BLaER1 (cell line): ENCODE results near the gene NCKAP5L.
A peak's percentile ranks its signal among the peaks of the same experiment; 100 is the strongest.

ENCODE experiments used
- H3K27ac ChIP-seq: shearing (Covaris generic); formaldehyde crosslinking; 2 replicates; pipeline ENCODE4 v1.8.1; 2022
- H3K27me3 ChIP-seq: shearing (Covaris generic); formaldehyde crosslinking; 2 replicates; pipeline ENCODE4 v1.8.1; 2022
- H3K36me3 ChIP-seq: shearing (Covaris generic); formaldehyde crosslinking; 2 replicates; pipeline ENCODE4 v1.8.1; 2022
- H3K4me1 ChIP-seq: shearing (Covaris generic); formaldehyde crosslinking; 2 replicates; pipeline ENCODE4 v1.8.1; 2022
- H3K4me2 ChIP-seq: shearing (Covaris generic); formaldehyde crosslinking; 2 replicates; pipeline ENCODE4 v1.8.1; 2022
- H3K4me3 ChIP-seq: shearing (Covaris generic); formaldehyde crosslinking; 2 replicates; pipeline ENCODE4 v1.8.1; 2022
- H3K9ac ChIP-seq: shearing (Covaris generic); formaldehyde crosslinking; 2 replicates; pipeline ENCODE4 v1.8.1; 2022
- H3K9me3 ChIP-seq: shearing (Covaris generic); formaldehyde crosslinking; 2 replicates; pipeline ENCODE4 v1.8.1; 2022
- H4K20me1 ChIP-seq: shearing (Covaris generic); formaldehyde crosslinking; 2 replicates; pipeline ENCODE4 v1.8.1; 2022
- Cebpa-rat ChIP-seq: shearing (Covaris generic); IDR thresholded peaks from 2 replicates; pipeline ENCODE4 v1.8.1; 2022

The NCKAP5L gene

DNA sequence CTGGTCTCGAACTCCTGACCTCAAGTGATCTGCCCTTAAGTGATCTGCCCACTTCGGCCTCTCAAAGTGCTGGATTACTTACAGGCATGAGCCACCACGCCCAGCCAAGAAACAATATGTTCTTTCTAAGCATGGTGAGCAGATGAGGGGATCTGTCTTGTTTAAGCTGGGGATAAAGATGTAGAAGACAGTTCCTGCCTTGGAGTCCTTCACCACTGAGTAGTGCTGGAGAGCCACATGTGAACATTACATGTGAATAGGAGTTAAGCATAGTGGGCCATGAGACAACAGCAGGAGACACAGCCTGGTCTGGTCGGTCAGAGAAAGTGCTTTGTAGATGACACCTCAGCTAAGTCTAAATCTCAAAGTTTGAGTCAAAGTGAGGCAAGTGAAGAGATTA lies 60.9 kb downstream of the NCKAP5L start:
- no peak overlapping the region for H3K4me2 ChIP-seq
- H3K9me3 ChIP-seq = no peaks in the 10 kb centered on the region
- no peak overlapping the region for H3K4me3 ChIP-seq
- no peaks in the 10 kb centered on the region for H3K27me3 ChIP-seq
- H3K4me1 ChIP-seq = peaks cover 20% of the 10 kb centered on the region
- H3K27ac ChIP-seq = no peak overlapping the region
- H3K36me3 ChIP-seq = peaks cover 38% of the 10 kb centered on the region
- no peak for TF ChIP-seq Cebpa-rat
- peaks cover 14% of the 10 kb centered on the region for H4K20me1 ChIP-seq
- H3K9ac ChIP-seq = no peak overlapping the region

DNA sequence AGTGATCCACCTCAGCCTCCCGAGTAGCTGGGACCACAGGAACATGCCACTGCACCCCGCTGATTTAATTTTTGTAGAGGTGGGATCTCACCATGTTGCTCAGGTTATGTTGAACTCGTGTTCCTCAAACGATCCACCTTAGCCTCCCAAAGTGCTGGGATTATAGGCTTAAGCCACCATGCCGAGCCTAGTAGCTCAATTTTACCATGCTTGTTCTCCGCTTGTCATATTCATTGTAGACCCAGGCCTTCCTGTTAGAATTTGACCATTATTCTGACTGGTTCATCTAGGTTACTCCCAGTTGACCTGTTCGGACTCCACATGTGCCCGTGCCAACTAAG lies 62.1 kb downstream of the NCKAP5L start:
- Histone ChIP-seq H4K20me1 (peaks cover 27% of the 10 kb centered on the region), H3K36me3 (peaks cover 51% of the 10 kb centered on the region), H3K27ac (no peak overlapping the region), H3K4me3 (no peak overlapping the region), H3K9me3 (no peaks in the 10 kb centered on the region), H3K4me1 (peaks cover 33% of the 10 kb centered on the region), H3K27me3 (no peaks in the 10 kb centered on the region), H3K9ac (no peak overlapping the region), H3K4me2 (no peak overlapping the region)
- TF ChIP-seq Cebpa-rat = no peak

DNA sequence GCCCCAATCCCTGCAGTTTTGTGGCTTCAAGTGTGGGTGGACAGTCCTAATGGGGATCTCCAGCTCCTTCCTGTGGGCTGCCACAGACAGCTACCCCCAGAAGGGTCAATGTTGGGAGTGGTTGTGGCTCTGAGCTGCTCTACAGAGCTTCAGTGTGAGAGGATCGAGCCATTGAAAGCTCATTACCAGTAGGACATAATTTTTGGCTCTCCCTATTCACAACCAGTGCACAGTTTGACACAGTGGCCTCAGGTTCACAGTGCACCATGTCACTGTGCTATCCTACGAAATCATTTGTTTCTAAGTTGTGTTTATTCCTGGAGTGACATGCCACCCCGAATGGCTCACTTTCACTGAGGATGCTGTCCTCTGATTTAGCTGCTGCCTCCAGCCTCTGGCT lies 64.1 kb downstream of the NCKAP5L start:
- H3K27me3 ChIP-seq = no peaks in the 10 kb centered on the region
- peaks cover 25% of the 10 kb centered on the region for H3K4me1 ChIP-seq
- no peak overlapping the region for H3K27ac ChIP-seq
- no peaks in the 10 kb centered on the region for H3K9me3 ChIP-seq
- H3K4me2 ChIP-seq = no peak overlapping the region
- peaks cover 71% of the 10 kb centered on the region for H3K36me3 ChIP-seq
- no peak overlapping the region for H3K9ac ChIP-seq
- peaks cover 38% of the 10 kb centered on the region for H4K20me1 ChIP-seq
- no peak overlapping the region for H3K4me3 ChIP-seq
- no peak for TF ChIP-seq Cebpa-rat

DNA sequence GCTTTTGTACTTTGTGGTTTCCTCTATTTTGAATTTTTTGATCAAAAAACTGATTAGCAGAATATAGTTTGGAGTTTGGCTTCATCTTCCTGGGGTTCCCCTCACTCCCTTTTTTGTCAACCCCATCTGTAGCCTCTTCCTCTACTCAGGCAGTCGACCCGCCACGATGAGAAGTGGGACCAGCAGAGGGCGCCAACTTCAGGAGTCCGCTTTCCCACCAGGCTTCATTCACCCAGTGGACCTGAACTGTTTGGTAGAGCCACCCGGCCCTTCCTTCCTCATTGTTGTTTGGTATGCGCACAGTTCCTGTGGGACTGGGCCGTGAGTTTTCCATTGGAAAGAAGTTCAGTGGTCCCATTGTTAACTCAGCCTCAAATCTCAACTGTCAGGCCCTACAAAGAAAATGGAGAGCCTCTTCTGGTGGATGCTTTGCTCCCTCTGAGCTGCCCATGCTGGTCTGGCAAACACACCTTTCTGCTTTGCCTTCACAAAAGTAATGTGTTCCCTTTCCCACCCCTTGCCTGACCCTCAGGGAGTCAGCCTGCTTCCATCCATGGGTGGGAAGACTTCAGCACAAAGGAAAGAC lies 65.1 kb downstream of the NCKAP5L start:
- Histone ChIP-seq H3K27ac (no peak overlapping the region), H3K4me1 (peaks cover 25% of the 10 kb centered on the region), H3K36me3 (peaks cover 81% of the 10 kb centered on the region), H3K27me3 (no peaks in the 10 kb centered on the region), H3K4me3 (no peak overlapping the region), H3K9me3 (no peaks in the 10 kb centered on the region), H4K20me1 (peaks cover 46% of the 10 kb centered on the region), H3K9ac (no peak overlapping the region), H3K4me2 (peak overlapping the region; percentile 40)
- TF ChIP-seq Cebpa-rat = no peak

DNA sequence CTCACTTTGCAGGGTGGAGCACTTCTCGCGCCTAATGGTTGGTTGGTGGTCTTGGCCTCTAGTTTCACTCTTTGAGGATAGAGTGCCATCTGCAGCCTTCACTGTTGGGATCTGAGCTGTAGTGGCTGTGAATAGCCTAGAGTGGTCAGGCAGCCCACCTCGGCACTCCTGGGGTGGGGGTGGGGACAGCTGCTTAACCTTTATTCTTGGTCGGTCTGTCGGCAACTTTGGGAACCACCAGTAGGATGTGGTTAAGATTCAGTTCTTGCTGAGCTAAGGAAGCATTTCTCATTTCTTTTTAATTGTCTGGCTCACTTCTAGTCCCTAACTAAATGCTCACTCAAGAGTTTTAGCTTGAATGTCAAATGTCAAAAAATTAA lies 65.8 kb downstream of the NCKAP5L start:
- peaks cover 25% of the 10 kb centered on the region for H3K4me1 ChIP-seq
- peaks cover 52% of the 10 kb centered on the region for H4K20me1 ChIP-seq
- no peak for TF ChIP-seq Cebpa-rat

DNA sequence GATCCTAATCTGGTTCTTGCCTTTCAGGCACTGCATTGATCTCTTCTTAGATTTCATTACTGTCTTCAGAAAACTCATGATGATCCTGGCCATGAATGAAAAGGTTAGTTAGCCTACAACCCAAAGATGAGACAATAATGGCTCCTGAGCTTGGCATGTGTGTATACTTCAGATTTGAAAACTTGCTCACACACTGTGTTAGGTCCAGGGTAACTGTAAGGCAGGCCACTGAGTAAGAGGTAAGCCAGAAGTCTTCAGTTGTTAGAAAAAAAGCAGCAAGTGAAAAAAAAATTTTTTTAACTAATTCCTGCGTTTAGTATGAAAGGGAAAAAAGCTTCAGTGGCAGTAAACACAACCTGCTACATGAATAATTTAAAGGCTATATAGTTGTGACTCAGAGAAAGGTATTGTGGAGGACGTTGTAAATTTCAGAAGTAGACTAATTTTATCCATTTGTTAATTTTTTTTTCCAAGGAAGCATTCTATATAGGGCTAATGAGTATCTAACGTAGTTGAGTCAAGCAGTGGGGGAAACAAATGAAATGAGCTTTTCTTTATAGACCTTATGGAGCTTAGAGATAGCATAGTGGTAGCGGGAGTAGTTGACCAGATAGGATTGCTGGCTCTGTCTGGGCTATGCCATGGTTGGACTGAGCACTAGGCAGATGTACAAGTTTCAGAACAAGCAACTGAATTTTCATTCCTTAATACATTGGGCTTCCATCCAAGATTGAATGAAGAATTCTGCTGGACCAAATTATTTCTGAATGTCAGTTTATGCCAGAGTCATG lies 66.3 kb downstream of the NCKAP5L start:
- H3K9me3 ChIP-seq = no peaks in the 10 kb centered on the region
- peaks cover 25% of the 10 kb centered on the region for H3K4me1 ChIP-seq
- H3K9ac ChIP-seq = no peak overlapping the region
- no peak overlapping the region for H3K27ac ChIP-seq
- no peak for TF ChIP-seq Cebpa-rat
- no peaks in the 10 kb centered on the region for H3K27me3 ChIP-seq
- H4K20me1 ChIP-seq = peaks cover 58% of the 10 kb centered on the region
- peak overlapping the region; percentile 40 for H3K4me2 ChIP-seq
- peaks cover 93% of the 10 kb centered on the region for H3K36me3 ChIP-seq
- H3K4me3 ChIP-seq = no peak overlapping the region

More for the DNA sequence above, 65.8 kb downstream of the NCKAP5L start:
- Histone ChIP-seq H3K9me3 (no peaks in the 10 kb centered on the region), H3K9ac (no peak overlapping the region), H3K27ac (no peak overlapping the region; the same call in 1 of the 2 replicates), H3K27me3 (no peaks in the 10 kb centered on the region), H3K4me3 (no peak overlapping the region), H3K4me2 (peak overlapping the region; percentile 40), H3K36me3 (peaks cover 87% of the 10 kb centered on the region)

DNA sequence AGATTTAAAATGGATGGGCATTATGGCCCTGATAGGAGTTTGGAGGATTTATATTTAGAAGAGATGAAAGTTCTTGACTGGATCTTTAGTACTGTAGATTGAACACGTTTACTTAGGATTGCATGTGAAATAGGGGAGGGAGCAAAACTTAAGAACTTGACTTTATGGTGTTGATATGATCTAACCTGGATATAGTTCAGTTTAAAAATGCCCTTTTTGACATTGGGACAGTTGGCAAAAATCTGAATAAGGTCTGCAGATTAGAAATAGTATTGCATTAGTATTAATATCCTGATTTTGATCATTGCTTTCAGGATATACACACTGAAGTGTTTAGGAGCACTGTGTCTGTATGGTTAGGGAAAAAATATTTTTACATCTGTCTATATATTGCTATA lies 77.2 kb downstream of the NCKAP5L start:
- Histone ChIP-seq H3K9ac (no peak overlapping the region), H3K4me3 (no peak overlapping the region), H3K36me3 (peaks cover 73% of the 10 kb centered on the region), H3K27me3 (no peaks in the 10 kb centered on the region), H3K9me3 (no peaks in the 10 kb centered on the region), H3K4me1 (peaks cover 44% of the 10 kb centered on the region), H4K20me1 (peaks cover 100% of the 10 kb centered on the region), H3K27ac (no peak overlapping the region), H3K4me2 (peak overlapping the region; percentile 73)
- no peak for TF ChIP-seq Cebpa-rat

DNA sequence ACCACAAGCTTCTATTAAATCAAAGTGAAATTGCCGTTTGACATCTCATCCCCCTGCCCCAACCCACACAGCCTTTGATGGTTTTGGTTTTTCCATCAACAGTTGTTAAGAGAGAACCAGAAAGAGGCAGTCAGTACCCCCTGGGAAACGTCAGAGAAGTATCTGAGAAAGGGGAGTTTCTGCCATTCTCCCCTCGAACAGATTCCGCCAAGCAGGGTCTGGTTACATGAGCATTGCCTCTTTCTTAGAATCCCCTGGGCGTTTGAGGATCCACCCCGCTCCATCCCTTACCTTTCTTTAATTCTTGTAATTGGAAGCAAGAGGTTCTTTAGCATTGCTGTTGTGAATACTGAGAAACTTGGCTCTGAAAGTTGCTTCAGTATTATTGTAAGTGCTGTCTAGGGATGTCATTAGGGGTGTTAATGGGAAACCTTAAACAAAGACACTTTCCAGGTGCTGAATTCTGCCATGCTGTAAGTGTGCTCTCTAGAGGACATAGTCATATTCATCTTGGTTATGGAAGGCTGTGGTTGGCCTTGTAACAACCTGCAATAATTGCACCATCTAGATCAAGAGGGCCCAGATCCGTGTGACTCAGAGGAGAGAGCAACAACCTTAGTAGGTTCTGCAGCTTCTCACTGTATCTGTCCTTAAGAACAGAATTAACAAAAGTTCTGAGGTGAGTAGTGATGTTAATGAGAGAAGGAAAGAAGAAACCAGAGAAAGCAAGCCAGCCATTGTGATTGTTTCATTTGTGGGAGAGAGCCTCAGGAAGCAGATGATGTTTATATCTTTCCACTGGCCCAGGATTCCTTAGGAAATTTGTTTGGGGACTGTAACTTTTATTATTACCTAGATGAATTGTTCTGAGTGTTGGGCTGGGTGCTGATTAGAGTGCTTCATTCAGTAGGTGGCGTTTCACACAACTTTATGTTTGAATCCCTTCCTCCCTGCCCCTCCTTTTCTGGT lies 77.9 kb downstream of the NCKAP5L start:
- H3K36me3 ChIP-seq = peaks cover 67% of the 10 kb centered on the region
- peak overlapping the region; percentile 73 for H3K4me2 ChIP-seq
- H3K27me3 ChIP-seq = no peaks in the 10 kb centered on the region
- no peak overlapping the region for H3K4me3 ChIP-seq
- H3K4me1 ChIP-seq = peaks cover 44% of the 10 kb centered on the region
- H3K9ac ChIP-seq = peak overlapping the region; percentile 23; the same call in 1 of the 2 replicates
- H3K9me3 ChIP-seq = no peaks in the 10 kb centered on the region
- TF ChIP-seq Cebpa-rat = no peak
- H3K27ac ChIP-seq = peak overlapping the region; percentile 24
- peaks cover 100% of the 10 kb centered on the region for H4K20me1 ChIP-seq

DNA sequence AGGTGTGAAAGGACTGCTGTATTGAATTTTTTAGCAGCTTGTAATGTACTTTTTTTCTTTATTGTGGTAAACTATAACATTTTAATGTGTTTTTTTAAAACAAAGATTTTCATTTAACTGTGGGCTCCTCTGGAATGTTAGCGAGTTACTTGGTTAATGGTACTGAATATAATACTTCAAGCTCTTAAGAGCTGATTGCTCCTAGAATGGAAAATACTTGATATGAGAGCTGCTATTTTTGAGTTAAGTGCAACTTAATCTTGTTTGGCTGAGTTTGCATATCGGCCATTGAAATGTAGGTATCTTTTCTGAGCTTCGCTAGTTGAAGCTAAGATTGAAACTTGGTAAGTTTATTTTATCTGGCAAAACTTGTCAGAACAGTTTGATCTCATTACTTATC lies 79.4 kb downstream of the NCKAP5L start:
- H3K27me3 ChIP-seq = no peaks in the 10 kb centered on the region
- no peak for TF ChIP-seq Cebpa-rat
- H4K20me1 ChIP-seq = peaks cover 100% of the 10 kb centered on the region
- peak overlapping the region; percentile 73 for H3K4me2 ChIP-seq
- H3K27ac ChIP-seq = no peak overlapping the region
- no peak overlapping the region for H3K9ac ChIP-seq
- H3K36me3 ChIP-seq = peaks cover 65% of the 10 kb centered on the region
- H3K4me1 ChIP-seq = peaks cover 57% of the 10 kb centered on the region
- no peak overlapping the region for H3K4me3 ChIP-seq
- H3K9me3 ChIP-seq = no peaks in the 10 kb centered on the region
